Uterus (tissue), 4 donors: ENCODE measurements around the gene STX5. TPM values are rescaled to one million over a fixed set of nuclear protein-coding genes. Genes with fewer than 3 reads are reported as not detected.

Experiments used
- DNase-seq, 2 donors: peaks; one replicate each; pipeline ENCODE4 v3.0.0-alpha.2; 2019 to 2020
- H3K27ac ChIP-seq, 2 donors: fragments of 200-600 bp; sonication (generic); 1 replicate in 1 of 2; 2 replicates in 1 of 2; pipeline ENCODE4 v1.5.1; 2016 to 2018
- H3K27me3 ChIP-seq, 2 donors: fragments of 200-600 bp; sonication (generic); one replicate each; pipeline ENCODE4 v1.5.1; 2018 to 2019; ENCODE audit warnings: control low read depth in 1 of 2
- H3K36me3 ChIP-seq, 2 donors: fragments of 200-600 bp; sonication (generic); one replicate each; pipeline ENCODE4 v1.5.1; 2019; ENCODE audit warnings: control low read depth in 1 of 2
- H3K4me1 ChIP-seq, 2 donors: fragments of 200-600 bp; sonication (generic); one replicate each; pipeline ENCODE4 v1.5.1; 2018 to 2019; ENCODE audit warnings: control low read depth in 1 of 2
- H3K4me3 ChIP-seq, 2 donors: fragments of 200-600 bp; sonication (generic); 1 replicate in 1 of 2; 2 replicates in 1 of 2; pipeline ENCODE4 v1.5.1; 2018 to 2019; ENCODE audit warnings: mild to moderate bottlenecking in 1 of 2
- H3K9me3 ChIP-seq, 2 donors: fragments of 200-600 bp; sonication (generic); one replicate each; pipeline ENCODE4 v1.5.1; 2019; ENCODE audit warnings: control low read depth in 1 of 2
- POLR2A ChIP-seq, 2 donors: fragments of 450-650 bp; IDR thresholded peaks; one replicate each; pipeline ENCODE4 v1.6.1; 2016; ENCODE audit warnings: antibody characterized with exemption in 2 of 2, mild to moderate bottlenecking in 1 of 2, moderate library complexity in 1 of 2
- intact Hi-C: fragments of 100-400 bp; cut with DNase I; formaldehyde crosslinking; loops from one replicate; pipeline ENCODE4 v1.15.1; 2023; ENCODE audit warnings: low total_unique reads
- total RNA-seq, 4 donors: library from RNA; depleted of rRNA in 3 of 4; stranded (reverse); fragments of >200 nt in 3 of 4; gene quantifications; one replicate each; pipeline versions ENCODE4 v1.1.0 to v1.2.4, GENCODE V29; 2014 to 2023
- TF ChIP-seq, protein P1 (sequence below), 4 experiments: fragments of 200-600 bp in 2 of 4; fragments of 450-650 bp in 2 of 4; sonication (generic) in 2 of 4; IDR thresholded peaks; one replicate each; pipeline ENCODE4 v1.5.1; 2016 to 2019; ENCODE audit warnings: antibody characterized with exemption in 4 of 4, mild to moderate bottlenecking in 2 of 4, moderate library complexity in 1 of 4
- donor health status: DM: yes; HTN: yes; CAD: no.

STX5 gene
- total RNA-seq, 4 donors from 2014 or later: 36.5 to 73.5 (median 55.2) TPM

DNA sequence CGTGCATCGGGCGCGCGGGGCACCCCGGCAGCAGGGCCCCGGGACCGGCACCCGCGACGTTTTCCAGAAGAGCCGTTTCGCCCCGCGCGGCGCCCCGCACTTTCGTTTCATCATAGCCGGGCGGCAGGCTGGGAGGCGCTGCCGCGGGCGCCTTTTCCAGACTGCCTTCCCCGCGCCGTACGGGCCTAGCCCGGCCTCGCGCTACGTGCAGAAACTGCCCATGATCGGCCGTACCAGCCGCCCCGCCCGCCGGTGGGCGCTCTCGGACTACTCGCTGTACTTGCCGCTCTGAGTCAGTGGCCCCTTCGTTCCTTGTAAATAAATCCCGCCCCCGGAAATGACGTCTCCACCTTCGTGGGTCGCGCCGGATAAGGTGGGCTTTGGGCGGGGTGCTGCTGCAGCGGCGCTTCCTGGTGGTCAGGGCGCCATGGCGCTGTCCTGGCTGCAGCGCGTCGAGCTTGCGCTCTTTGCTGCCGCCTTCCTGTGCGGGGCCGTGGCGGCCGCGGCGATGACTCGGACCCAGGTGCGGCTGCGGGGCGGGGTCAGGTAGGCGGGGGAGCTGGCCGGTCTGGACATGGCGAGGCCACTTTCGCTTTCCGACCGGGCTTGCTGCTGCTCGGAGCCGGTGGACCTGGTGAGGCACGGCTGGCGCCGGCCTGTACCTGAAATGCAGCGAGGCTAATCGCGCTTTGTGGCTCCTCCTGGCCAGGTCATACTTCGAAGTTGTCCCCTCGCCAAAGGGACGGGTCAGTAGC, 44.7 kb downstream of the STX5 start, which contains the start of gene TMEM179B:
Gene TMEM179B, plus strand, starts transcription at position 398 of the 755 bp plus-strand sequence. Its CDS starts 30 bp downstream, at position 428.
- Histone ChIP-seq H3K4me1 (peaks cover 0 to 2% of the 10 kb centered on the region in 2 donors), H3K9me3 (no peaks in the 10 kb centered on the region), H3K27ac (peak within 1 kb of the TSS; percentile 96 to 97), H3K36me3 (no peaks in the 10 kb centered on the region), H3K27me3 (no peaks in the 10 kb centered on the region), H3K4me3 (peak within 1 kb of the TSS; percentile 84 to 96)
- peak; percentile 96 to 98 for TF ChIP-seq POLR2A (IDR thresholded peaks at IDR 0.05)
- TF ChIP-seq, protein P1, sequence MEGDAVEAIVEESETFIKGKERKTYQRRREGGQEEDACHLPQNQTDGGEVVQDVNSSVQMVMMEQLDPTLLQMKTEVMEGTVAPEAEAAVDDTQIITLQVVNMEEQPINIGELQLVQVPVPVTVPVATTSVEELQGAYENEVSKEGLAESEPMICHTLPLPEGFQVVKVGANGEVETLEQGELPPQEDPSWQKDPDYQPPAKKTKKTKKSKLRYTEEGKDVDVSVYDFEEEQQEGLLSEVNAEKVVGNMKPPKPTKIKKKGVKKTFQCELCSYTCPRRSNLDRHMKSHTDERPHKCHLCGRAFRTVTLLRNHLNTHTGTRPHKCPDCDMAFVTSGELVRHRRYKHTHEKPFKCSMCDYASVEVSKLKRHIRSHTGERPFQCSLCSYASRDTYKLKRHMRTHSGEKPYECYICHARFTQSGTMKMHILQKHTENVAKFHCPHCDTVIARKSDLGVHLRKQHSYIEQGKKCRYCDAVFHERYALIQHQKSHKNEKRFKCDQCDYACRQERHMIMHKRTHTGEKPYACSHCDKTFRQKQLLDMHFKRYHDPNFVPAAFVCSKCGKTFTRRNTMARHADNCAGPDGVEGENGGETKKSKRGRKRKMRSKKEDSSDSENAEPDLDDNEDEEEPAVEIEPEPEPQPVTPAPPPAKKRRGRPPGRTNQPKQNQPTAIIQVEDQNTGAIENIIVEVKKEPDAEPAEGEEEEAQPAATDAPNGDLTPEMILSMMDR (IDR thresholded peaks at IDR 0.05): peak in 3 of 4 experiments; percentile 61 to 67 (median 61)
- DNase-seq: peak; percentile 96 to 99
- intact Hi-C loops: loop anchor here (2.0 kb wide), 1 partner anchor 76 kb away; no protein-coding TSS in a partner anchor

DNA sequence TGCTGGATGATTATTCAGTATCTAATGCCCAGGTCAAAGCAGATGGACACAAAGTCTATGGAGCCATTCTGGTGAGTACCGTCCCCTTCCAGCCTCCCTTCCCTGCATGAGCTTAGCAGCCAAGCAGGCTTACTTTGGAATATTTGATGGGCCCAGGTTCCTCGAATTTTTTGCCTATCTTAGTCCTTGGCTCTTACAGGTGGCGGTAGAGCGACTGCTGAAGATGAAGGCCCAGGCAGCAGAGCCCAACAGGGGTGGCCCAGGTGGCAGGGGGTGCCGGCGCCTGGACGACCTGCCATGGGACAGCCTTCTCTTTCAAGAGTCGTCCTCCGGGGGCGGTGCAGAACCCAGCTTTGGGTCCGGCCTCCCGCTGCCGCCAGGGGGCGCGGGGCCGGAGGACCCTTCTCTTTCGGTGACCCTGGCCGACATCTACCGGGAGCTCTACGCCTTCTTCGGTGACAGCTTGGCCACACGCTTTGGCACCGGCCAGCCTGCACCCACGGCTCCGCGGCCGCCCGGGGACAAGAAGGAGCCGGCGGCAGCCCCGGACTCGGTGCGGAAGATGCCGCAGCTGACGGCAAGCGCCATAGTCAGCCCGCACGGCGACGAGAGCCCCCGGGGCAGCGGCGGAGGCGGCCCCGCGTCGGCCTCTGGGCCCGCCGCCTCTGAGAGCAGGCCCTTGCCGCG, 45.4 kb downstream of the STX5 start:
- no peaks in the 10 kb centered on the region for H3K9me3 ChIP-seq
- peak; percentile 87 to 88 for DNase-seq
- intact Hi-C loops: loop anchor here (2.0 kb wide), 1 partner anchor 76 kb away; no protein-coding TSS in a partner anchor
- TF ChIP-seq POLR2A (IDR thresholded peaks at IDR 0.05): no peak
- TF ChIP-seq, protein P1 (IDR thresholded peaks at IDR 0.05): peak; percentile 96 to 98 (median 96)
- no peaks in the 10 kb centered on the region for H3K27me3 ChIP-seq
- H3K4me1 ChIP-seq: no peaks in the 10 kb centered on the region
- H3K27ac ChIP-seq: peak overlapping the region; percentile 96 to 97
- no peaks in the 10 kb centered on the region for H3K36me3 ChIP-seq
- H3K4me3 ChIP-seq: peak overlapping the region; percentile 84 to 96

DNA sequence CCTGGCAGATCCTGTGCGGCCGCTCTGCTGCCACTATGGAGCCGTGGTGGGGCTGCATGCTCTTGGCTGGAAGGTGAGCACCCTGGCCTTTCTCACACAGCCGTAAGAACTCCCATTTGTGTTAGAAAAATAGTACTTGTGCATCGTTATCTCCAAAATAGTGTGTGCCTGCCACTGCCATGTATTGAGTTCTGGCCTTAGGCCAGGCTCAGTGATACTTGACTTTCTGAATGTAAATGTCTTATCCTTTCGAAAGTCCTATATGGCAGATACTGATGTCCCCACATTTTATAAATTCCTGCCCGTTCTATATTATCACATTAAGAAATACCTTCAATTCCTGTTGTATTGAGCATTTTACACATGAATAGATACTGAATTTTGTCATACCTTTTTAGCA, 49.1 kb downstream of the STX5 start:
- no peak for DNase-seq
- Histone ChIP-seq H3K4me1 (no peaks in the 10 kb centered on the region), H3K9me3 (no peaks in the 10 kb centered on the region), H3K36me3 (no peaks in the 10 kb centered on the region), H3K4me3 (no peak overlapping the region), H3K27ac (no peak overlapping the region), H3K27me3 (no peaks in the 10 kb centered on the region)
- intact Hi-C loops: no loop called here
- no peak for TF ChIP-seq POLR2A (IDR thresholded peaks at IDR 0.05)
- TF ChIP-seq, protein P1 (IDR thresholded peaks at IDR 0.05): no peak

DNA sequence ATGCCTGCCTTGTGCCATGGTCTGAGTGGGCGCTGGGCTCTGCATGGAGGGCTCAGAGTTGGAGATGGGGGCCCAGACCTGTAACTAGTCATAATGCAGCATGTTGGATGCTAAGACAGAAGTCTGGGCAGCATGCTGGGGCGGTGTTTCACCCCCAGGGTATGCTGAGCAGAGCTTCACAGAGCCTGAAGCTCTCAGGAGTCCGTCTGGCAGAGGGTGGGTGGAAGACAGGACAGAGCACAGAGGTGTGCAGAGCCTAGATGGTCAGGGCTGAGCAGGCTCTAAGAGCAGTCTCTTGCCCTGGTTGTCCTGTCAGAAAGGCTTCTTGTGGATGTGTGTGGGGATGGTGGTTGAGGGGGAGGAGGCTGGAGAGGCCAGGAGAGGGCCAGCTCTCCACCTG, 53.4 kb downstream of the STX5 start:
- intact Hi-C loops: no loop called here
- no peaks in the 10 kb centered on the region for H3K9me3 ChIP-seq
- no peak overlapping the region for H3K27ac ChIP-seq
- H3K27me3 ChIP-seq: no peaks in the 10 kb centered on the region
- H3K4me3 ChIP-seq: no peak overlapping the region
- no peak for DNase-seq
- no peaks in the 10 kb centered on the region for H3K36me3 ChIP-seq
- H3K4me1 ChIP-seq: no peaks in the 10 kb centered on the region
- TF ChIP-seq POLR2A (IDR thresholded peaks at IDR 0.05): no peak
- TF ChIP-seq, protein P1 (IDR thresholded peaks at IDR 0.05): no peak

DNA sequence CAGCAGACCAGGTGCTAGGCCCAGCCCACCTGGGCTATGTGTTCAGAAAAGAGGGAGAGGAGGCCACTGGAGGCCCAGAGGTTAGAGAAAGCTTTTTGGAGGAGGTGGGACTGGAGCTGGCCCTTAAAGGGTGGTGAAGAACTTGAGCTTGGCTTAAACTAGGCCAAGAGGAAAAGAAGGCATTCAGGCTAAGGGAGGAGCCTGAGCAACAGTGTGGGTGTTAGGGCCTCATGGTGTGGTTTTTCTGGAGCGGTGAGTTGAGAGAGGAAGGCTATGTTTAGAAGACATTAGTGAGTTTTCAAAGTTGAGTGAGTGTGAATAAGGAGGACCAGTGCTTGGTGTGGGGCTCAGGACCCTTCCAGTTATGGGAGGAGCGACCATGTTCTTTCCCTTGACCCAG, 54.5 kb downstream of the STX5 start:
- Histone ChIP-seq H3K4me1 (no peaks in the 10 kb centered on the region), H3K36me3 (no peaks in the 10 kb centered on the region), H3K27ac (no peak overlapping the region), H3K9me3 (no peaks in the 10 kb centered on the region), H3K4me3 (no peak overlapping the region), H3K27me3 (no peaks in the 10 kb centered on the region)
- TF ChIP-seq, protein P1 (IDR thresholded peaks at IDR 0.05): no peak
- TF ChIP-seq POLR2A (IDR thresholded peaks at IDR 0.05): no peak
- intact Hi-C loops: no loop called here
- DNase-seq: no peak
